OCI-LY1 (cell line): ENCODE results near the gene RAB3IP.

Experiments
- EZH2 ChIP-seq: fragments of 200-600 bp; sonication (generic), shearing (Covaris generic); IDR thresholded peaks from 2 replicates; pipeline ENCODE4 v1.8.0; 2017; ENCODE audit warnings: borderline replicate concordance, mixed run types, mild to moderate bottlenecking, antibody characterized with exemption, low read length, moderate library complexity, mixed read lengths
- TF ChIP-seq, protein P1 (sequence below): fragments of 200-600 bp; sonication (generic), shearing (Covaris generic); IDR thresholded peaks from 2 replicates; pipeline ENCODE4 v1.5.1; 2017; ENCODE audit warnings: mild to moderate bottlenecking, antibody characterized with exemption, low read length, moderate library complexity, mixed read lengths

DNA sequence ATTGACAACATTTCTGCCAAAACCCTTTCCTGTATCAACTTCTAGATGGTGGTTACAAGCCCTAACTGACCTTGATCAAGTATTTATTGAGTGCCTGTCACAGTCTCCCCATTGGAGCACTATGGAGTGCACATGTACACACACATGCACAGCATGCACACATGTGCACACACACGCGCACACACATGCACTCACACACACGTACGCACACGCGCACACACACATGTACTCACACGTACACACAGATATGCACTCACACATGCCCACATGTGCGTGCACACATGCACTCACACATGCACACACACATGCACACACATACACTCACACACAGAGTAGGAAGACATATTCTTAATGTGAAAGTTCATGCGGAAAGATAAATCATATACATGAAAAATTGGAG, 130.0 kb downstream of the RAB3IP start:
- TF ChIP-seq, protein P1, sequence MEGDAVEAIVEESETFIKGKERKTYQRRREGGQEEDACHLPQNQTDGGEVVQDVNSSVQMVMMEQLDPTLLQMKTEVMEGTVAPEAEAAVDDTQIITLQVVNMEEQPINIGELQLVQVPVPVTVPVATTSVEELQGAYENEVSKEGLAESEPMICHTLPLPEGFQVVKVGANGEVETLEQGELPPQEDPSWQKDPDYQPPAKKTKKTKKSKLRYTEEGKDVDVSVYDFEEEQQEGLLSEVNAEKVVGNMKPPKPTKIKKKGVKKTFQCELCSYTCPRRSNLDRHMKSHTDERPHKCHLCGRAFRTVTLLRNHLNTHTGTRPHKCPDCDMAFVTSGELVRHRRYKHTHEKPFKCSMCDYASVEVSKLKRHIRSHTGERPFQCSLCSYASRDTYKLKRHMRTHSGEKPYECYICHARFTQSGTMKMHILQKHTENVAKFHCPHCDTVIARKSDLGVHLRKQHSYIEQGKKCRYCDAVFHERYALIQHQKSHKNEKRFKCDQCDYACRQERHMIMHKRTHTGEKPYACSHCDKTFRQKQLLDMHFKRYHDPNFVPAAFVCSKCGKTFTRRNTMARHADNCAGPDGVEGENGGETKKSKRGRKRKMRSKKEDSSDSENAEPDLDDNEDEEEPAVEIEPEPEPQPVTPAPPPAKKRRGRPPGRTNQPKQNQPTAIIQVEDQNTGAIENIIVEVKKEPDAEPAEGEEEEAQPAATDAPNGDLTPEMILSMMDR: no peak
- no peak for TF ChIP-seq EZH2
